CD4-positive, alpha-beta T cell treated with Interferon gamma for 1 hour (primary cell): ENCODE measurements around the gene KASH5.

Experiments
- DNase-seq: peaks from one replicate; pipeline ENCODE4 v3.0.0-alpha.2; 2020

KASH5 gene

GRCh38 chr19:49387936-49388372, at the start of gene KASH5:
Gene KASH5, plus strand, starts transcription at chr19:49388249. Its CDS starts 2,635 bp downstream, at chr19:49390884.
- DNase-seq = peak; percentile 91

- DNase-seq = peak; percentile 29
Observed at GRCh38 chr19:49338691-49339300, 49.3 kb upstream of the KASH5 start.

- DNase-seq = no peak
Observed at GRCh38 chr19:49339301-49340068, 48.6 kb upstream of the KASH5 start.

GRCh38 chr19:49340069-49340864, 47.8 kb upstream of the KASH5 start:
- DNase-seq = peak; percentile 91

- DNase-seq = no peak
Observed at GRCh38 chr19:49340865-49341718, 47.0 kb upstream of the KASH5 start.

- no peak for DNase-seq
Observed at GRCh38 chr19:49342291-49342721, 45.7 kb upstream of the KASH5 start.

GRCh38 chr19:49343123-49343522, 44.9 kb upstream of the KASH5 start:
- DNase-seq = no peak

GRCh38 chr19:49344505-49345423, 43.3 kb upstream of the KASH5 start:
- DNase-seq = no peak

GRCh38 chr19:49347191-49347590, 40.9 kb upstream of the KASH5 start:
- no peak for DNase-seq

- DNase-seq = no peak
Observed at GRCh38 chr19:49347835-49348234, 40.2 kb upstream of the KASH5 start.

GRCh38 chr19:49348305-49349189, 39.5 kb upstream of the KASH5 start:
- no peak for DNase-seq

GRCh38 chr19:49349567-49349966, 38.5 kb upstream of the KASH5 start:
- no peak for DNase-seq

- no peak for DNase-seq
Observed at GRCh38 chr19:49355909-49356353, 32.1 kb upstream of the KASH5 start.

GRCh38 chr19:49356382-49356781, 31.7 kb upstream of the KASH5 start:
- no peak for DNase-seq

- DNase-seq = no peak
Observed at GRCh38 chr19:49357186-49357585, 30.9 kb upstream of the KASH5 start.

- DNase-seq = no peak
Observed at GRCh38 chr19:49359851-49360820, 27.9 kb upstream of the KASH5 start.

- peak; percentile 40 for DNase-seq
Observed at GRCh38 chr19:49361438-49362047, 26.5 kb upstream of the KASH5 start.
